Measurements from ENCODE around the gene FCN1. TPM values are rescaled to one million over a fixed set of nuclear protein-coding genes. Genes with fewer than 3 reads are reported as not detected.

The FCN1 gene
- total and polyA plus RNA-seq, 2 donors (not counting 1 experiment from before 2014, with no cell fraction given): not detected

GRCh38 chr9:134908524-134909309, 9.0 kb downstream of the FCN1 start:
- H2AFZ ChIP-seq (ENCODE audit: low read length): no peak overlapping the region
- H3K27me3 ChIP-seq (ENCODE audit: control insufficient read depth, insufficient read depth, low read length): no peaks in the 10 kb centered on the region
- DNase-seq (ENCODE audit: low read depth in 2 of 2): no peak
- H3K36me3 ChIP-seq (ENCODE audit: control insufficient read depth, insufficient read depth, low read length): no peaks in the 10 kb centered on the region
- H3K4me3 ChIP-seq (replicated peaks in 1 of 4; ENCODE audit: control extremely low read depth in 1 of 4, insufficient read depth in 1 of 4, low read depth in 3 of 4, low read length in 4 of 4): no peak overlapping the region
- H3K27ac ChIP-seq (ENCODE audit: insufficient read depth, low read length): no peak overlapping the region
- no peaks in the 10 kb centered on the region for H3K4me1 ChIP-seq (ENCODE audit: control insufficient read depth, extremely low read depth, insufficient read depth, low read length)
- H4K20me1 ChIP-seq (ENCODE audit: control insufficient read depth, extremely low read depth, insufficient read depth, low read length): no peaks in the 10 kb centered on the region
- H3K9me3 ChIP-seq (ENCODE audit: control insufficient read depth, insufficient read depth, low read depth, low read length): no peaks in the 10 kb centered on the region
- TF ChIP-seq EZH2 (IDR thresholded peaks at IDR 0.05; ENCODE audit: low read length, missing control alignments) (no peak), CTCF (conservative IDR thresholded peaks at IDR 0.05 in 1 of 2, IDR thresholded peaks at IDR 0.05 in 1 of 2; ENCODE audit: low read depth in 1 of 2, low read length in 2 of 2) (no peak)
- H3K4me2 ChIP-seq (ENCODE audit: extremely low read depth, insufficient read depth, low read length): no peak overlapping the region
- H3K79me2 ChIP-seq (ENCODE audit: control insufficient read depth, insufficient read depth, low read length): no peaks in the 10 kb centered on the region
- H3K9ac ChIP-seq (ENCODE audit: insufficient read depth, low read length): no peak overlapping the region

GRCh38 chr9:134902936-134903335, 14.8 kb downstream of the FCN1 start:
- H3K9me3 ChIP-seq (ENCODE audit: control insufficient read depth, insufficient read depth, low read depth, low read length): no peaks in the 10 kb centered on the region
- TF ChIP-seq EZH2 (IDR thresholded peaks at IDR 0.05; ENCODE audit: low read length, missing control alignments) (no peak), CTCF (conservative IDR thresholded peaks at IDR 0.05 in 1 of 2, IDR thresholded peaks at IDR 0.05 in 1 of 2; ENCODE audit: low read depth in 1 of 2, low read length in 2 of 2) (no peak)
- no peaks in the 10 kb centered on the region for H3K27me3 ChIP-seq (ENCODE audit: control insufficient read depth, insufficient read depth, low read length)
- no peaks in the 10 kb centered on the region for H3K79me2 ChIP-seq (ENCODE audit: control insufficient read depth, insufficient read depth, low read length)
- no peaks in the 10 kb centered on the region for H3K4me1 ChIP-seq (ENCODE audit: control insufficient read depth, extremely low read depth, insufficient read depth, low read length)
- H3K4me2 ChIP-seq (ENCODE audit: extremely low read depth, insufficient read depth, low read length): no peak overlapping the region
- H2AFZ ChIP-seq (ENCODE audit: low read length): no peak overlapping the region
- no peak for DNase-seq (ENCODE audit: low read depth in 2 of 2)
- H3K36me3 ChIP-seq (ENCODE audit: control insufficient read depth, insufficient read depth, low read length): no peaks in the 10 kb centered on the region
- no peak overlapping the region for H3K4me3 ChIP-seq (replicated peaks in 1 of 4; ENCODE audit: control extremely low read depth in 1 of 4, insufficient read depth in 1 of 4, low read depth in 3 of 4, low read length in 4 of 4)
- no peak overlapping the region for H3K9ac ChIP-seq (ENCODE audit: insufficient read depth, low read length)
- H3K27ac ChIP-seq (ENCODE audit: insufficient read depth, low read length): no peak overlapping the region
- no peaks in the 10 kb centered on the region for H4K20me1 ChIP-seq (ENCODE audit: control insufficient read depth, extremely low read depth, insufficient read depth, low read length)

GRCh38 chr9:134899818-134900217, 17.9 kb downstream of the FCN1 start:
- H2AFZ ChIP-seq (ENCODE audit: low read length): no peak overlapping the region
- H3K9ac ChIP-seq (ENCODE audit: insufficient read depth, low read length): no peak overlapping the region
- no peaks in the 10 kb centered on the region for H3K27me3 ChIP-seq (ENCODE audit: control insufficient read depth, insufficient read depth, low read length)
- no peaks in the 10 kb centered on the region for H3K4me1 ChIP-seq (ENCODE audit: control insufficient read depth, extremely low read depth, insufficient read depth, low read length)
- no peak overlapping the region for H3K4me3 ChIP-seq (replicated peaks in 1 of 4; ENCODE audit: control extremely low read depth in 1 of 4, insufficient read depth in 1 of 4, low read depth in 3 of 4, low read length in 4 of 4)
- H3K9me3 ChIP-seq (ENCODE audit: control insufficient read depth, insufficient read depth, low read depth, low read length): no peaks in the 10 kb centered on the region
- no peaks in the 10 kb centered on the region for H3K36me3 ChIP-seq (ENCODE audit: control insufficient read depth, insufficient read depth, low read length)
- H3K4me2 ChIP-seq (ENCODE audit: extremely low read depth, insufficient read depth, low read length): no peak overlapping the region
- no peak overlapping the region for H3K27ac ChIP-seq (ENCODE audit: insufficient read depth, low read length)
- no peaks in the 10 kb centered on the region for H4K20me1 ChIP-seq (ENCODE audit: control insufficient read depth, extremely low read depth, insufficient read depth, low read length)
- TF ChIP-seq CTCF (conservative IDR thresholded peaks at IDR 0.05 in 1 of 2, IDR thresholded peaks at IDR 0.05 in 1 of 2; ENCODE audit: low read depth in 1 of 2, low read length in 2 of 2) (no peak), EZH2 (IDR thresholded peaks at IDR 0.05; ENCODE audit: low read length, missing control alignments) (no peak)
- no peak for DNase-seq (ENCODE audit: low read depth in 2 of 2)
- H3K79me2 ChIP-seq (ENCODE audit: control insufficient read depth, insufficient read depth, low read length): no peaks in the 10 kb centered on the region

All from fibroblast of lung (primary cell).